ENCODE results near the gene TXNRD1.

The TXNRD1 gene

DNA sequence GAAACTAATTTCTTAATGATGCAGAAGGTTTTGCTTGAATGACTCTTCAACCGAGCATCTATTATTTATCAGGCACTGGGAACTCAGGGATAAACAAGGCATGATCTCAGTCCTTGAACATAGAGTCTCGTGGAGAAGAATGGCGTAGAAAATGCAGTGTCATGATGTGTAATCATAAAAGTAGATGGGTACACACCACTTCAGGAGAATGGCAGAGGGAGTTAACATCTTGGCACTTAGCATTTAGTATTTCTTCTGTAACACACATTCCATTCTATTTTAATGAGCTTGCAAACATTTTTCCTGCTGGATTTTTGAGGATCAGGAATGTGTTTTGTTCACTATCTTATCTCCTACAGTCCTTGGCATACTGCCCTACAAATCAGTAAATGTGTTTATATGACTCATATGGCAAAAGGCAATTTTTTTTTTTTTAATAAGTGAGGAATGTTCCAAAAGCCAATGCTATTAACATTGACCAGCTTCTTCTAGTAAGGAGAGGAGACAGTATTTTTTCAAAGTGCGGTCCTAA lies 3.8 kb downstream of the TXNRD1 start (continued):
- TF ChIP-seq ZNF561 (tag by site-specific recombination; IDR thresholded peaks at IDR 0.05; ENCODE audit: borderline replicate concordance) (no peak), ZNF335 (tag by site-specific recombination; conservative IDR thresholded peaks at IDR 0.05) (peak; percentile 57; the same call in 1 of the 2 replicates), ZFP37 (tag by site-specific recombination; IDR thresholded peaks at IDR 0.05) (peak; percentile 28; the same call in 1 of the 2 replicates), ZNF146 (tag by site-specific recombination; IDR thresholded peaks at IDR 0.05) (no peak), ZNF362 (tag by site-specific recombination; IDR thresholded peaks at IDR 0.05) (peak; percentile 77; the same call in 1 of the 2 replicates), ZNF654 (tag by site-specific recombination; IDR thresholded peaks at IDR 0.05; ENCODE audit: low read depth) (peak; percentile 15; the same call in 1 of the 2 replicates), BCL11A (tag by site-specific recombination; IDR thresholded peaks at IDR 0.05; ENCODE audit: low read depth) (peak; percentile 62), ZNF184 (tag by site-specific recombination; IDR thresholded peaks at IDR 0.05) (peak; percentile 17; the same call in 1 of the 2 replicates), ZNF324 (tag by site-specific recombination; IDR thresholded peaks at IDR 0.05) (peak; percentile 71), ZNF239 (tag by site-specific recombination; IDR thresholded peaks at IDR 0.05) (no peak), KLF10 (tag by site-specific recombination; IDR thresholded peaks at IDR 0.05) (peak; percentile 87), YY2 (tag by site-specific recombination; IDR thresholded peaks at IDR 0.05) (0 out of 2 replicates have a peak, but pooled peaks have one; percentile 30), ZBTB6 (tag by site-specific recombination; IDR thresholded peaks at IDR 0.05) (peak; percentile 54; the same call in 1 of the 2 replicates), FEZF1 (tag by site-specific recombination; IDR thresholded peaks at IDR 0.05) (peak; percentile 75), ZNF600 (tag by site-specific recombination; IDR thresholded peaks at IDR 0.05) (peak; percentile 11; the same call in 1 of the 2 replicates), PATZ1 (tag by site-specific recombination; IDR thresholded peaks at IDR 0.05) (0 out of 2 replicates have a peak, but pooled peaks have one; percentile 13), HOXD13 (CRISPR knock-in tag; IDR thresholded peaks at IDR 0.05; ENCODE audit: borderline replicate concordance) (peak; percentile 49; the same call in 1 of the 2 replicates), ZSCAN23 (tag by site-specific recombination; IDR thresholded peaks at IDR 0.05) (0 out of 2 replicates have a peak, but pooled peaks have one; percentile 9), OSR2 (tag by site-specific recombination; IDR thresholded peaks at IDR 0.05) (no peak), ZEB2 (tag by site-specific recombination; IDR thresholded peaks at IDR 0.05) (peak; percentile 86), ZNF843 (tag by site-specific recombination; IDR thresholded peaks at IDR 0.05) (peak; percentile 79), PRDM6 (tag by site-specific recombination; IDR thresholded peaks at IDR 0.05) (peak; percentile 99), ZNF785 (tag by site-specific recombination; IDR thresholded peaks at IDR 0.05) (no peak), ZBTB21 (tag by site-specific recombination; IDR thresholded peaks at IDR 0.05) (peak; percentile 77; the same call in 1 of the 2 replicates), ZNF629 (tag by site-specific recombination; IDR thresholded peaks at IDR 0.05) (peak; percentile 90), ZNF513 (tag by site-specific recombination; IDR thresholded peaks at IDR 0.05) (no peak), ZNF366 (tag by site-specific recombination; conservative IDR thresholded peaks at IDR 0.05) (peak; percentile 94)
- TF ChIP-seq, protein P1, sequence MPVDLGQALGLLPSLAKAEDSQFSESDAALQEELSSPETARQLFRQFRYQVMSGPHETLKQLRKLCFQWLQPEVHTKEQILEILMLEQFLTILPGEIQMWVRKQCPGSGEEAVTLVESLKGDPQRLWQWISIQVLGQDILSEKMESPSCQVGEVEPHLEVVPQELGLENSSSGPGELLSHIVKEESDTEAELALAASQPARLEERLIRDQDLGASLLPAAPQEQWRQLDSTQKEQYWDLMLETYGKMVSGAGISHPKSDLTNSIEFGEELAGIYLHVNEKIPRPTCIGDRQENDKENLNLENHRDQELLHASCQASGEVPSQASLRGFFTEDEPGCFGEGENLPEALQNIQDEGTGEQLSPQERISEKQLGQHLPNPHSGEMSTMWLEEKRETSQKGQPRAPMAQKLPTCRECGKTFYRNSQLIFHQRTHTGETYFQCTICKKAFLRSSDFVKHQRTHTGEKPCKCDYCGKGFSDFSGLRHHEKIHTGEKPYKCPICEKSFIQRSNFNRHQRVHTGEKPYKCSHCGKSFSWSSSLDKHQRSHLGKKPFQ (tag by site-specific recombination; IDR thresholded peaks at IDR 0.05), result peak; percentile 76
- TF ChIP-seq, protein P2, sequence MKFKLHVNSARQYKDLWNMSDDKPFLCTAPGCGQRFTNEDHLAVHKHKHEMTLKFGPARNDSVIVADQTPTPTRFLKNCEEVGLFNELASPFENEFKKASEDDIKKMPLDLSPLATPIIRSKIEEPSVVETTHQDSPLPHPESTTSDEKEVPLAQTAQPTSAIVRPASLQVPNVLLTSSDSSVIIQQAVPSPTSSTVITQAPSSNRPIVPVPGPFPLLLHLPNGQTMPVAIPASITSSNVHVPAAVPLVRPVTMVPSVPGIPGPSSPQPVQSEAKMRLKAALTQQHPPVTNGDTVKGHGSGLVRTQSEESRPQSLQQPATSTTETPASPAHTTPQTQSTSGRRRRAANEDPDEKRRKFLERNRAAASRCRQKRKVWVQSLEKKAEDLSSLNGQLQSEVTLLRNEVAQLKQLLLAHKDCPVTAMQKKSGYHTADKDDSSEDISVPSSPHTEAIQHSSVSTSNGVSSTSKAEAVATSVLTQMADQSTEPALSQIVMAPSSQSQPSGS (tag by site-specific recombination; IDR thresholded peaks at IDR 0.05; ENCODE audit: low read depth), result peak; percentile 46; the same call in 1 of the 2 replicates
